AG08396 (cell line): ENCODE measurements around the gene NECTIN3.

Source experiments
- DNase-seq: peaks from one replicate; pipeline ENCODE4 v3.0.0; 2012; ENCODE audit warnings: low spot score, mixed read lengths

Gene NECTIN3

GRCh38 chr3:111081008-111081545 lies 9.5 kb downstream of the NECTIN3 start:
- DNase-seq, result peak; percentile 15

DNA sequence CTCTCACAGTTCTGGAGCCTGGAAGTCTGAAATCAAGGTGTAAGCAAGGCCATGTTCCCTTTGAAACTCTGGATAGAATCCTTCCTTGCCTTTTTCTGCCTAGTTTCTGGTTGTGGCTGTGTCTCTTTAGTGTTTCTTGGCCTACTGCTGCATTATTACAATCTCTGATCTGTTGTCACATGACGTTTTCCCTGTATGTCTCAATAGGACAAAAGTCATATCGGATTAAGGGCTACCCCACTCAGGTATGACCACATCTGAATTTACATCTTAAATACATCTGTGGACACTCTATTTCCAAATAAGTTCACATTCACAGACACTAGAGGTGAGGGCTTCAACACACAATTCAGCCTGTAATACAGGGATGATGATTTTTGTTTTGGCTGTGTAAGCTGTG lies 13.3 kb downstream of the NECTIN3 start:
- no peak for DNase-seq

GRCh38 chr3:111087924-111088469 lies 16.4 kb downstream of the NECTIN3 start:
- no peak for DNase-seq

DNA sequence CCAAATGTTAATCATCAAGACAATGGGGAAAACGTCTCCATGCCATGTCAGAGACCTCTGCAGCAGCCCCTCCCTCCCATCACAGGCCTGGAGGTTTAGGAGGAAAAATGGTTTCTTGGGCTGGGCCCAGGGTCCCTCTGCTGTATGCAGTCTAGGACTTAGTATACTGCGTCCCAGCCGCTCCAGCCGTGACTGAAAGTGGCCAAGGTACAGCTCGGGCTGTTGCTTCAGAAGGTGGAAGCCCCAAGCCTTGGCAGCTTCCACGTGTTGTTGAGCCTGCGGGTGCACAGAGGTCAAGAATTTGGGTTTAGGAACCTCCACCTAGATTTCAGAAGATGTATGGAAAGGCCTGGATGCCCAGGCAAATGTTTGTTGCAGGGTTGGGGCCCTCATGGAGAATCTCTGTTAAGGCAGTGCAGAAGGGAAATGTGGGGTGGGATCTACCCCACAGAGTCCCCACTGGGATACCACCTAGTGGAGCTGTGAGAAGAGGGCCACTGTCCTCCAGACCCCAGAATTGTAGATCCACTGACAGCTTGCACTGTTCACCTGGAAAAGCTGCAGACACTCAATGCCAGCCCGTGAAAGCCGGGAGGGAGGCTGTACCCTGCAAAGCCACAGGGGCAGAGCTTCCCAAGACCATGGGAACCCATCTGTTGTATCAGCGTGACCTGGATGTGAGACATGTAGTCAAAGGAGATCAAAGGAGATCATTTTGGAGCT lies 25.0 kb downstream of the NECTIN3 start:
- DNase-seq, result no peak

DNA sequence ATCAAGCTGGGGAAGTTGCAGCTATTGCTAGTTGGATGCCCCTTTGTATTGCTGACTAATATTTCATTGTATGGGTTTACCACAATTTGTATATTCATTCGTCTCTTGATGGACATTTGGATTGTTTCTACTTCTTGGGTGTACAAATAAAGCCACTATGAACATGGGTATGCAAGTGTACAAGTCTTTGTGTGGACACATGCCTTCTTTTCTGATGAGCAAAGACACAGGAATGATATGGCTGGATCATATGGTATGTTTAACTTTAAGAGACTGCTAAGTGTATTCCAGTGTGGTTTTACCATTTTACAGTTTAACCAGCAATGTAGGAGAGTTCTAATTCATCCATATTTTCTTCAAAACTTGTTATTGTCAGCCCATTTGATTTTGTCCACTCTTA lies 32.2 kb downstream of the NECTIN3 start:
- DNase-seq, result no peak

- no peak for DNase-seq
Observed at GRCh38 chr3:111106993-111107661, 35.5 kb downstream of the NECTIN3 start.

GRCh38 chr3:111107662-111108035 lies 36.0 kb downstream of the NECTIN3 start:
- no peak for DNase-seq

GRCh38 chr3:111112913-111113312 lies 41.3 kb downstream of the NECTIN3 start:
- no peak for DNase-seq

DNA sequence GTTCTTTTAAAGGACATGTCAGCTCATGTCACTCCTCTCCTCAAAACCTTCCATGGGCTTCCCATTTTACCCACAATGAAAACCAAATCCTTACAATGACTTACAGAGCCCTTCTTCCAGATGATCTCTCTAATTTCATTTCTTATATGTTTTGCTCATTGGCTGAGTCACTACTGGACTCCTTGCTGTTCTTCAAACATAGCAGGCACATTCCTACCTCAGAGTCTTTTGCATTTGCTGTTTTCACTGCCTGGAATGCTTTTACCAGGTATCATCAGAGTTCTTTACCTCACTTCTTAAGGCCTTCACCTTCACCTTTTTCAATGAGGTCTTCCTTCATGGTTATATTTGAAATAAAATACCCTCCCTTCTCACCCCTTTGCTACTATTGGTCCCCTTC lies 57.3 kb downstream of the NECTIN3 start:
- DNase-seq, result peak; percentile 3

DNA sequence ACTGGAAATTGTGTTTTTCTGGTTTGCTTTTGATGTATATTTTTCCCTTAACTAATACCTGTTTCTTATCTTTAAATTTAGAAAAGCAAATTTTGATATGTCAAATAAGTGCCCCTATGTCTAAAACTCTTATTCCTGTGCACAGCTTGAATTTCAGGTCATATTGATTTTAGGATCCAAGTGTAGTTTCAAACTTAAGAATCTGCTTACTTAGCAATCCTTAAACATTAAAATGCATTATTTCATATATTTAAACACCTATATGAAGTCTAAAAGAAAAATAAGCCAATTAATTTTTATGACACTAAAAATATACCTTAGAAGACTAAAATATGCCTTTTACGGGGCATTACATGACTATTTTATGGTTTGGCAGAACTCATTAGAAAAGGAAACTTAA lies 59.2 kb downstream of the NECTIN3 start:
- DNase-seq, result no peak

- DNase-seq, result no peak
Observed at GRCh38 chr3:111134302-111134701, 62.7 kb downstream of the NECTIN3 start.

DNA sequence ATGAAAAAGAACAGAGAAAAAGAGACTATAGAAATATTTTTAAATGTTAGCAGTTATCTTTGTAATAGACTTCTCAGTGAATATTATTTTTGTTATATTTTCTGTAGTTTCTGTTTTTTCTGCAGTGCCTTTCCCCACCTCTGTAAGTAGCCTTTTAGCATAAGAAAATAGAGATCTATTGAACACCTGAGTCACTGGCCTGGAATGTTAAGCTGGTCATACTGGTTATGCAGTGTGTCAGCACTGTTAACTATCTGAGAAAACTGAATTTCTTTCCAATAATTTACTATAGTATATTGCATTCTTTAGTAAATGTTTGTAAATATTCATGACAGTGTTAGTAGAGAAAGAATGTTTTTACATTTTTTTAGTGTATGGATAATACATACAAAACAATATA lies 79.8 kb downstream of the NECTIN3 start:
- peak; percentile 46 for DNase-seq

- DNase-seq, result no peak
Observed at GRCh38 chr3:111152496-111152895, 80.9 kb downstream of the NECTIN3 start.

- no peak for DNase-seq
Observed at GRCh38 chr3:111156517-111156916, 84.9 kb downstream of the NECTIN3 start.

GRCh38 chr3:111159391-111159790 lies 87.8 kb downstream of the NECTIN3 start:
- DNase-seq, result no peak

- no peak for DNase-seq
Observed at GRCh38 chr3:111164621-111165020, 93.0 kb downstream of the NECTIN3 start.

DNA sequence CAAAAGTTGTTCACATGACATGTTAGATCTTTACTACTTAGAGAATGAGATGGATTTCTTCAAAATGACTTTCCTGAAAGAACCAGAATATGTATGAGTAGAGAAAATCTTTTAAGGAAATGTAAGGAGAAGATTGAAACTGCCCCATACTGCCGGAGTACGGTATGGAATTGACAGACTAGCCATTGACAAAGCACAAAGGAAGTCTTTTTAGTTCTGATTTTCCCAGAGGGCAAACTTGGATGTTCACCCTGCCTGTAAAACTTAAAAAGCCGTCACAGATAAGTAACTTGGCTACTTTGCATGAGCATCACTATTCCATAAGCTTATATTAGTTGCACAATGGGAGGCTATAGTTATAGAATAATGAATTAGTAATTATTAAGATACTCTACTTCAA lies 93.8 kb downstream of the NECTIN3 start:
- DNase-seq, result no peak

GRCh38 chr3:111173328-111173900 lies 101.8 kb downstream of the NECTIN3 start:
- DNase-seq, result no peak

GRCh38 chr3:111173906-111174305 lies 102.3 kb downstream of the NECTIN3 start:
- no peak for DNase-seq

DNA sequence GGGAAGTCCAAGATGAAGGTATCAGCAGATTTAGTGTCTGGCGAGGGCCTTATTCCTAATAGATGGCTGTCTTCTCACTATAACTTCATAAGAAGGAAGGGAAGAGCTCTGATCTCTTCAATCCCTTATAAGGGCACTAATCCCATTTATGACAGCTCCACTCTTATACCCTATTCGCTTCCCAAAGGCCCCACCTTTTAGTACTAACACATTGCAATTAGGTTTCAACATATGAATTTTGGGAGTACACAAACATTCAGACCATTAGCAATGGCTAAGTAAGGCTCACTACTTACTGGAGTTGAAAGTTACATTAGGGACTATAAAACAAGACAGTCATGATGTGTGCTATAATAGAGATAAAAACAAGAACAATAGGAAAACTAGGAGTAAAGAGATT lies 118.9 kb downstream of the NECTIN3 start:
- DNase-seq, result no peak

GRCh38 chr3:111193472-111193871 lies 121.9 kb downstream of the NECTIN3 start:
- no peak for DNase-seq

DNA sequence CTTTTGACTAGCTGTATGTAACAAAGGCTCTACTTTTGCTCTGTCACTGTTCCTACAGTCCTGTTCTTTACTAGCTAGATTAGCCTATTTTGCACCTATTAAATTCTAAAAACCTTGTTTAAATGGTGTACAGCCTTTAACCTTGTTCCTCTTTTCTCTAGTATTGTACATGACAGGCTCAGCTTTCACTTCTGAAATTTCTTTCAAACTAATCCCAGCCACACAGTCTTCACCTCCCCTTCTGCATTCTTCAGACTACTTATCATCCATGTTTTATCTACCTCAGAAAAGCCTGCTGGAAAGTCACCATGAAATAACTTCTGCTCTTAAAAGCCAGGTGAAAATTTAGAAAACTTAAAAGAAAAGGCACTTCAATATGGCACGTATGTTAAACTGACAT lies 122.4 kb downstream of the NECTIN3 start:
- no peak for DNase-seq

- DNase-seq, result no peak
Observed at GRCh38 chr3:111197485-111197884, 125.9 kb downstream of the NECTIN3 start.
